Gastroesophageal sphincter (tissue), 4 donors: Measurements from ENCODE around the gene GRIP1. TPM values are rescaled to one million over a fixed set of nuclear protein-coding genes. Genes with fewer than 3 reads are reported as not detected.

Source experiments
- ATAC-seq: fragments of 150-250 bp; one replicate; pipeline ENCODE4 v1.9.1; 2016; ENCODE audit warnings: mild to moderate bottlenecking, moderate library complexity
- H3K27ac ChIP-seq, 4 donors: fragments of 200-600 bp; sonication (generic) in 3 of 4; 1 replicate in 3 of 4; 2 replicates in 1 of 4; pipeline ENCODE4 v1.5.1; 2016 to 2019
- H3K27me3 ChIP-seq: fragments of 200-600 bp; sonication (generic); one replicate; pipeline ENCODE4 v1.5.1; 2019
- H3K36me3 ChIP-seq, 2 donors: fragments of 200-600 bp; sonication (generic); one replicate each; pipeline ENCODE4 v1.5.1; 2019; ENCODE audit warnings: control low read depth in 1 of 2
- H3K4me1 ChIP-seq, 3 donors: fragments of 200-600 bp; sonication (generic); 1 replicate in 2 of 3; 2 replicates in 1 of 3; pipeline ENCODE4 v1.5.1; 2016 to 2019; ENCODE audit warnings: control low read depth in 2 of 3
- H3K4me3 ChIP-seq, 2 donors: fragments of 200-600 bp; sonication (generic); one replicate each; pipeline ENCODE4 v1.5.1; 2019; ENCODE audit warnings: mild to moderate bottlenecking in 1 of 2, moderate library complexity in 1 of 2
- H3K9me3 ChIP-seq, 3 donors: fragments of 200-600 bp; sonication (generic); one replicate each; pipeline ENCODE4 v1.5.1; 2017 to 2019; ENCODE audit warnings: control low read depth in 2 of 3
- EP300 ChIP-seq: sonication (generic); formaldehyde crosslinking; IDR thresholded peaks from one replicate; pipeline ENCODE4 v1.6.1; 2017; ENCODE audit warnings: antibody characterized with exemption, mild to moderate bottlenecking
- POLR2A ChIP-seq, 2 donors: fragments of 450-650 bp; IDR thresholded peaks; one replicate each; pipeline ENCODE4 v1.6.1; 2017; ENCODE audit warnings: antibody characterized with exemption in 2 of 2, mild to moderate bottlenecking in 2 of 2, moderate library complexity in 1 of 2
- POLR2AphosphoS5 ChIP-seq: sonication (generic); formaldehyde crosslinking; IDR thresholded peaks from one replicate; pipeline ENCODE4 v1.6.1; 2017; ENCODE audit warnings: antibody characterized with exemption
- WGBS, 2 donors: methylation state at CpG; one replicate each; pipeline ENCODE4 v1.1.5; 2018; ENCODE audit warnings: low coverage in 1 of 2; 5-methylcytosine and 5-hydroxymethylcytosine counted together
- total RNA-seq, 4 donors: library from RNA; depleted of rRNA; stranded (reverse); fragments of >200 nt; gene quantifications; one replicate each; pipeline ENCODE4 v1.1.0, GENCODE V29; 2016
- TF ChIP-seq, protein P1 (sequence below), 4 experiments: fragments of 200-600 bp in 2 of 4; fragments of 450-650 bp in 2 of 4; sonication (generic) in 1 of 4; IDR thresholded peaks; one replicate each; pipeline ENCODE4 v1.5.1; 2017 to 2019; ENCODE audit warnings: antibody characterized with exemption in 4 of 4, mild to moderate bottlenecking in 2 of 4, moderate library complexity in 2 of 4

Gene GRIP1
- total RNA-seq, 4 donors from 2014 or later = 6.8 to 17.8 (median 11.6) TPM

GRCh38 chr12:66598079-66598478 lies 80.8 kb downstream of the GRIP1 start:
- WGBS, 2 donors = 80 to 82% methylated on average over 4 of the region's 4 CpGs

GRCh38 chr12:66596199-66596598 lies 82.7 kb downstream of the GRIP1 start:
- no peak overlapping the region for H3K4me3 ChIP-seq
- WGBS, 2 donors = 52 to 66% methylated on average over 2 of the region's 2 CpGs
- H3K4me1 ChIP-seq = peaks cover 0 to 2% (median 0%) of the 10 kb centered on the region in 3 donors
- H3K36me3 ChIP-seq = no peaks in the 10 kb centered on the region
- no peak for ATAC-seq
- no peak overlapping the region for H3K27ac ChIP-seq
- no peak for TF ChIP-seq POLR2A (IDR thresholded peaks at IDR 0.05)
- TF ChIP-seq EP300 = no peak
- TF ChIP-seq, protein P1, sequence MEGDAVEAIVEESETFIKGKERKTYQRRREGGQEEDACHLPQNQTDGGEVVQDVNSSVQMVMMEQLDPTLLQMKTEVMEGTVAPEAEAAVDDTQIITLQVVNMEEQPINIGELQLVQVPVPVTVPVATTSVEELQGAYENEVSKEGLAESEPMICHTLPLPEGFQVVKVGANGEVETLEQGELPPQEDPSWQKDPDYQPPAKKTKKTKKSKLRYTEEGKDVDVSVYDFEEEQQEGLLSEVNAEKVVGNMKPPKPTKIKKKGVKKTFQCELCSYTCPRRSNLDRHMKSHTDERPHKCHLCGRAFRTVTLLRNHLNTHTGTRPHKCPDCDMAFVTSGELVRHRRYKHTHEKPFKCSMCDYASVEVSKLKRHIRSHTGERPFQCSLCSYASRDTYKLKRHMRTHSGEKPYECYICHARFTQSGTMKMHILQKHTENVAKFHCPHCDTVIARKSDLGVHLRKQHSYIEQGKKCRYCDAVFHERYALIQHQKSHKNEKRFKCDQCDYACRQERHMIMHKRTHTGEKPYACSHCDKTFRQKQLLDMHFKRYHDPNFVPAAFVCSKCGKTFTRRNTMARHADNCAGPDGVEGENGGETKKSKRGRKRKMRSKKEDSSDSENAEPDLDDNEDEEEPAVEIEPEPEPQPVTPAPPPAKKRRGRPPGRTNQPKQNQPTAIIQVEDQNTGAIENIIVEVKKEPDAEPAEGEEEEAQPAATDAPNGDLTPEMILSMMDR (IDR thresholded peaks at IDR 0.05) = no peak
- TF ChIP-seq POLR2AphosphoS5 = no peak
- H3K27me3 ChIP-seq = no peaks in the 10 kb centered on the region
- H3K9me3 ChIP-seq = no peaks in the 10 kb centered on the region

More at GRCh38 chr12:66598079-66598478, 80.8 kb downstream of the GRIP1 start:
- H3K4me3 ChIP-seq = no peak overlapping the region
- H3K27ac ChIP-seq = no peak overlapping the region
- H3K36me3 ChIP-seq = no peaks in the 10 kb centered on the region
- no peaks in the 10 kb centered on the region for H3K27me3 ChIP-seq
- H3K9me3 ChIP-seq = no peaks in the 10 kb centered on the region
- H3K4me1 ChIP-seq = no peaks in the 10 kb centered on the region
- no peak for TF ChIP-seq EP300
- TF ChIP-seq POLR2A (IDR thresholded peaks at IDR 0.05) = no peak
- no peak for TF ChIP-seq POLR2AphosphoS5
- TF ChIP-seq, protein P1 (IDR thresholded peaks at IDR 0.05) = no peak
- no peak for ATAC-seq

GRCh38 chr12:66594688-66595087 lies 84.2 kb downstream of the GRIP1 start:
- Histone ChIP-seq H3K4me3 (no peak overlapping the region), H3K9me3 (no peaks in the 10 kb centered on the region), H3K27me3 (no peaks in the 10 kb centered on the region), H3K4me1 (peaks cover 0 to 12% (median 0%) of the 10 kb centered on the region in 3 donors), H3K27ac (no peak overlapping the region), H3K36me3 (no peaks in the 10 kb centered on the region)
- TF ChIP-seq EP300 (no peak), POLR2AphosphoS5 (no peak), POLR2A (IDR thresholded peaks at IDR 0.05) (no peak)
- TF ChIP-seq, protein P1 (IDR thresholded peaks at IDR 0.05) = no peak
- no peak for ATAC-seq

GRCh38 chr12:66590275-66590985 lies 88.4 kb downstream of the GRIP1 start:
- no peak for TF ChIP-seq EP300
- no peak for TF ChIP-seq POLR2AphosphoS5
- no peak for TF ChIP-seq POLR2A (IDR thresholded peaks at IDR 0.05)
- TF ChIP-seq, protein P1 (IDR thresholded peaks at IDR 0.05) = no peak
- ATAC-seq = no peak
- 36 to 43% methylated on average over 2 of the region's 2 CpGs for WGBS, 2 donors

GRCh38 chr12:66589095-66589494 lies 89.8 kb downstream of the GRIP1 start:
- no peak overlapping the region for H3K27ac ChIP-seq
- no peaks in the 10 kb centered on the region for H3K9me3 ChIP-seq
- no peaks in the 10 kb centered on the region for H3K27me3 ChIP-seq
- ATAC-seq = no peak
- no peak overlapping the region for H3K4me3 ChIP-seq
- 78 to 100% methylated on average over 1 to 3 of the region's 3 CpGs for WGBS, 2 donors
- H3K36me3 ChIP-seq = no peaks in the 10 kb centered on the region
- H3K4me1 ChIP-seq = peaks cover 0 to 12% (median 0%) of the 10 kb centered on the region in 3 donors
- TF ChIP-seq POLR2AphosphoS5 (no peak), POLR2A (IDR thresholded peaks at IDR 0.05) (no peak), EP300 (no peak)
- TF ChIP-seq, protein P1 (IDR thresholded peaks at IDR 0.05) = no peak

More at GRCh38 chr12:66590275-66590985, 88.4 kb downstream of the GRIP1 start:
- H3K27me3 ChIP-seq = no peaks in the 10 kb centered on the region
- H3K36me3 ChIP-seq = no peaks in the 10 kb centered on the region
- no peak overlapping the region for H3K27ac ChIP-seq
- peaks cover 0 to 12% (median 0%) of the 10 kb centered on the region in 3 donors for H3K4me1 ChIP-seq
- no peaks in the 10 kb centered on the region for H3K9me3 ChIP-seq
- H3K4me3 ChIP-seq = no peak overlapping the region
